Endothelial cell of umbilical vein (primary cell): ENCODE results near the gene GAP43. TPM values are rescaled to one million over a fixed set of nuclear protein-coding genes. Genes with fewer than 3 reads are reported as not detected.

Experiments
- BruUV-seq: library from RNA; stranded (reverse); fragments of 400-500 nt; replicated peaks from 2 replicates; lab custom pipeline; 2021; lab: Mats Ljungman, UMichigan
- CTCF ChIA-PET: fragments of 300-600, 350-600 bp; sonication (Branson Sonifier 250); formaldehyde crosslinking; loops from one replicate; lab custom pipeline; 2021; ENCODE audit warnings: antibody characterized with exemption, inconsistent platforms; lab: Charles Lee
- POLR2A ChIA-PET: fragments of 300-600, 350-600 bp; sonication (Branson Sonifier 250); formaldehyde crosslinking; loops from one replicate; lab custom pipeline; 2021; ENCODE audit warnings: antibody characterized with exemption, inconsistent platforms; lab: Charles Lee
- DNase-seq: peaks from one replicate; pipeline ENCODE4 v3.0.0-alpha.2; 2011; ENCODE audit warnings: low read depth, low spot score
- FAIRE-seq: peaks from 2 replicates; lab custom pipeline; 2011; peaks lifted over from hg19 to GRCh38; lab: Jason Lieb, UNC
- H2AFZ ChIP-seq: 2 replicates; pipeline ENCODE4 v1.6.0; 2012; ENCODE audit warnings: low read depth, low read length, control low read depth, inconsistent platforms
- H3K27ac ChIP-seq: 2 replicates; pipeline ENCODE4 v1.5.1; 2011; ENCODE audit warnings: low read depth, mild to moderate bottlenecking, control low read depth, low read length, moderate library complexity; ENCODE audit not compliant: insufficient read depth
- H3K27me3 ChIP-seq, 2 experiments: 2 replicates each; pipeline versions ENCODE4 v1.6.0 to v1.6.1; 2011; ENCODE audit warnings: low read length in 2 of 2, mixed read lengths in 1 of 2; ENCODE audit not compliant: control insufficient read depth in 2 of 2, insufficient read depth in 2 of 2
- H3K36me3 ChIP-seq, 2 experiments: 2 replicates in 1 of 2; 3 replicates in 1 of 2; pipeline ENCODE4 v1.5.1; 2011; ENCODE audit warnings: low read length in 2 of 2, mild to moderate bottlenecking in 1 of 2, moderate library complexity in 1 of 2; ENCODE audit not compliant: control insufficient read depth in 2 of 2, insufficient read depth in 2 of 2; ENCODE audit errors: extremely low read depth in 1 of 2
- H3K4me1 ChIP-seq: 3 replicates; pipeline ENCODE4 v1.5.1; 2011; ENCODE audit warnings: mild to moderate bottlenecking, low read length; ENCODE audit not compliant: control insufficient read depth, insufficient read depth; ENCODE audit errors: extremely low read depth
- H3K4me2 ChIP-seq: 2 replicates; pipeline ENCODE4 v1.6.1; 2011; ENCODE audit warnings: low read length, control low read depth, mixed read lengths; ENCODE audit not compliant: insufficient read depth
- H3K4me3 ChIP-seq, 3 experiments: fragments of 200-600 bp in 1 of 3; sonication (generic), shearing (Covaris generic) in 1 of 3; replicated peaks in 1 of 3; 2 replicates each; pipeline ENCODE4 v1.5.1; 2011 to 2016; ENCODE audit warnings: control low read depth in 3 of 3, low read length in 3 of 3, mild to moderate bottlenecking in 2 of 3, inconsistent platforms in 1 of 3, low read depth in 1 of 3, moderate library complexity in 1 of 3; ENCODE audit not compliant: insufficient read depth in 1 of 3
- H3K79me2 ChIP-seq: 2 replicates; pipeline ENCODE4 v1.6.0; 2012; ENCODE audit warnings: low read length, inconsistent platforms; ENCODE audit not compliant: control insufficient read depth, insufficient read depth
- H3K9ac ChIP-seq: replicated peaks from 2 replicates; pipeline ENCODE3; 2011; ENCODE audit warnings: low read length, control low read depth; ENCODE audit not compliant: insufficient read depth; ENCODE audit errors: extremely low read depth
- H3K9me1 ChIP-seq: replicated peaks from 3 replicates; pipeline ENCODE4 v1.6.0; 2011; ENCODE audit warnings: mild to moderate bottlenecking, low read length; ENCODE audit not compliant: control insufficient read depth, insufficient read depth; ENCODE audit errors: extremely low read depth
- H3K9me3 ChIP-seq: replicated peaks from 2 replicates; pipeline ENCODE4 v1.5.1; 2012; ENCODE audit warnings: low read length, inconsistent platforms; ENCODE audit not compliant: control insufficient read depth, insufficient read depth
- H4K20me1 ChIP-seq: replicated peaks from 2 replicates; pipeline ENCODE3; 2011; ENCODE audit warnings: mild to moderate bottlenecking, low read length; ENCODE audit not compliant: control insufficient read depth, insufficient read depth; ENCODE audit errors: extremely low read depth
- EZH2 ChIP-seq: IDR thresholded peaks from 2 replicates; pipeline ENCODE4 v1.6.1; 2012; ENCODE audit warnings: borderline replicate concordance, low read depth, mild to moderate bottlenecking, moderate library complexity, low read length, inconsistent platforms; ENCODE audit not compliant: severe bottlenecking
- FOS ChIP-seq: IDR thresholded peaks from 2 replicates; pipeline ENCODE4 v1.6.1; 2011; ENCODE audit warnings: mild to moderate bottlenecking, low read length, moderate library complexity, borderline replicate concordance; ENCODE audit not compliant: insufficient read depth
- GATA2 ChIP-seq: IDR thresholded peaks from 2 replicates; pipeline ENCODE4 v1.7.0; 2011; ENCODE audit warnings: low read depth, mild to moderate bottlenecking, moderate library complexity, mixed read lengths, low read length; ENCODE audit not compliant: insufficient read length, insufficient read depth
- JUN ChIP-seq: IDR thresholded peaks from 2 replicates; pipeline ENCODE4 v1.6.1; 2011; ENCODE audit warnings: borderline replicate concordance, low read depth; ENCODE audit not compliant: insufficient read length, insufficient read depth
- MYC ChIP-seq: IDR thresholded peaks from one replicate; pipeline ENCODE4 v1.6.1; 2011; ENCODE audit warnings: mild to moderate bottlenecking, low read depth, low read length
- POLR2A ChIP-seq: IDR thresholded peaks from 2 replicates; pipeline ENCODE4 v1.6.1; 2012; ENCODE audit warnings: low read depth, mild to moderate bottlenecking, control low read depth, low read length
- POLR2AphosphoS5 ChIP-seq: IDR thresholded peaks from 2 replicates; pipeline ENCODE4 v1.6.1; 2012; ENCODE audit warnings: low read depth, mild to moderate bottlenecking, control low read depth, low read length, moderate library complexity; ENCODE audit not compliant: insufficient read depth
- dilution Hi-C: fragments of 300-500 bp; cut with MboI; formaldehyde crosslinking; loops from one replicate; pipeline ENCODE4 v1.15.0; 2019; ENCODE audit warnings: low sequenced_read_pairs; ENCODE audit not compliant: extremely low pct_ligation_motif_present
- intact Hi-C: fragments of 100-400 bp; cut with micrococcal nuclease; formaldehyde crosslinking; loops from one replicate; pipeline ENCODE4 v1.10.0; 2022
- polyA plus RNA-seq, 4 experiments: library from polyadenylated mRNA; depleted of rRNA in 3 of 4; stranded (reverse) in 3 of 4; unstranded in 1 of 4; fragments of >200 nt; gene quantifications; 2 replicates each; pipeline versions ENCODE4 v1.2.1 to v1.2.3, GENCODE V29; 2011 to 2012; ENCODE audit warnings: missing spikeins in 1 of 4
- total RNA-seq: library from RNA; stranded (reverse); gene quantifications from 2 replicates; pipeline ENCODE4 v1.2.3, GENCODE V29; 2021
- TF ChIP-seq, protein P1 (sequence below), 2 donors: IDR thresholded peaks; 1 replicate in 1 of 2; 2 replicates in 1 of 2; pipeline ENCODE4 v1.5.1; 2011; ENCODE audit warnings: low read length in 2 of 2, mild to moderate bottlenecking in 2 of 2, moderate library complexity in 2 of 2, control low read depth in 1 of 2, inconsistent platforms in 1 of 2, low read depth in 1 of 2; ENCODE audit not compliant: insufficient read depth in 1 of 2; ENCODE audit errors: extremely low read depth in 1 of 2
- TF ChIP-seq, protein P2 (sequence below): IDR thresholded peaks from 2 replicates; pipeline ENCODE4 v1.6.1; 2011; ENCODE audit not compliant: insufficient read depth, insufficient read length

Gene GAP43
- total and polyA plus RNA-seq, 2 donors (not counting 3 experiments of a cell fraction or from before 2014, with no cell fraction given): 0.06 TPM; not detected in 1

DNA sequence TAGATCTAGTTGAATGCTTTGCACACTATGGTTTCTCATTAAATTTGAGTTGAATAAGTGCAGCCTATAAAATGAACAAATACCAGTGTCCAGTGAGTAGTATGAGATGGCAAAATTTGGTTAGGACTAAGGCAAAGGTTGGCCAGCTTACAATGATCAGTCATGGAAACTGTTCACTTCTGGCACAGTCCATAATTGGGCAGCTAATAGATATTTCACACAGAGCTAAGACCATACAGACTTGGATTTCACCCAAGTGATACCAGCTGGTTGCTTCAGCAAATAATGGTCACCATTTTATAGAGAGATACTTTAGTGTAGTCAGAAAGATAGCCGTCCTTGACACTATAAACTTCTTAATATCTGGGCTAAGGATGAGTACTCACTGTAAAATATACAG lies 15.7 kb downstream of the GAP43 start:
- no peaks in the 10 kb centered on the region for H3K27me3 ChIP-seq
- BruUV-seq: no TSS peak
- no peaks in the 10 kb centered on the region for H4K20me1 ChIP-seq
- H3K9me1 ChIP-seq: no peaks in the 10 kb centered on the region
- H3K79me2 ChIP-seq: no peaks in the 10 kb centered on the region
- no peaks in the 10 kb centered on the region for H3K36me3 ChIP-seq
- no peak overlapping the region for H2AFZ ChIP-seq
- no peak for FAIRE-seq
- no peak for TF ChIP-seq MYC
- TF ChIP-seq POLR2AphosphoS5: no peak
- TF ChIP-seq GATA2: no peak
- no peak for TF ChIP-seq FOS
- H3K4me1 ChIP-seq: no peaks in the 10 kb centered on the region
- dilution Hi-C loops: no loop called here
- H3K4me2 ChIP-seq: no peak overlapping the region
- no peak overlapping the region for H3K9ac ChIP-seq
- no peak overlapping the region for H3K27ac ChIP-seq
- ChIA-PET CTCF (interaction anchor here (1.1 kb wide), 1 partner anchor 23 kb away, joined by 3 read pairs; no protein-coding TSS in a partner anchor), POLR2A (no interaction called here)
- intact Hi-C loops: no loop called here
- DNase-seq: no peak
- no peak overlapping the region for H3K4me3 ChIP-seq
- H3K9me3 ChIP-seq: no peaks in the 10 kb centered on the region

GRCh38 chr3:115644391-115644790 lies 21.1 kb downstream of the GAP43 start:
- DNase-seq (no peak), FAIRE-seq (no peak)
- Histone ChIP-seq H3K27me3 (peaks cover 0 to 3% of the 10 kb centered on the region in 2 experiments), H3K4me2 (no peak overlapping the region), H4K20me1 (no peaks in the 10 kb centered on the region), H3K79me2 (no peaks in the 10 kb centered on the region), H3K9me3 (no peaks in the 10 kb centered on the region), H3K4me3 (no peak overlapping the region), H2AFZ (no peak overlapping the region), H3K27ac (no peak overlapping the region), H3K9me1 (no peaks in the 10 kb centered on the region), H3K36me3 (no peaks in the 10 kb centered on the region), H3K4me1 (no peaks in the 10 kb centered on the region), H3K9ac (no peak overlapping the region)
- intact Hi-C loops (no loop called here), dilution Hi-C loops (no loop called here)
- CTCF ChIA-PET: no interaction called here
- POLR2A ChIA-PET: no interaction called here
- TF ChIP-seq JUN (no peak), GATA2 (no peak), FOS (no peak), EZH2 (no peak), POLR2A (no peak), POLR2AphosphoS5 (no peak), MYC (no peak)
- TF ChIP-seq, protein P1, sequence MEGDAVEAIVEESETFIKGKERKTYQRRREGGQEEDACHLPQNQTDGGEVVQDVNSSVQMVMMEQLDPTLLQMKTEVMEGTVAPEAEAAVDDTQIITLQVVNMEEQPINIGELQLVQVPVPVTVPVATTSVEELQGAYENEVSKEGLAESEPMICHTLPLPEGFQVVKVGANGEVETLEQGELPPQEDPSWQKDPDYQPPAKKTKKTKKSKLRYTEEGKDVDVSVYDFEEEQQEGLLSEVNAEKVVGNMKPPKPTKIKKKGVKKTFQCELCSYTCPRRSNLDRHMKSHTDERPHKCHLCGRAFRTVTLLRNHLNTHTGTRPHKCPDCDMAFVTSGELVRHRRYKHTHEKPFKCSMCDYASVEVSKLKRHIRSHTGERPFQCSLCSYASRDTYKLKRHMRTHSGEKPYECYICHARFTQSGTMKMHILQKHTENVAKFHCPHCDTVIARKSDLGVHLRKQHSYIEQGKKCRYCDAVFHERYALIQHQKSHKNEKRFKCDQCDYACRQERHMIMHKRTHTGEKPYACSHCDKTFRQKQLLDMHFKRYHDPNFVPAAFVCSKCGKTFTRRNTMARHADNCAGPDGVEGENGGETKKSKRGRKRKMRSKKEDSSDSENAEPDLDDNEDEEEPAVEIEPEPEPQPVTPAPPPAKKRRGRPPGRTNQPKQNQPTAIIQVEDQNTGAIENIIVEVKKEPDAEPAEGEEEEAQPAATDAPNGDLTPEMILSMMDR (IDR thresholded peaks at IDR 0.05; ENCODE audit: extremely low read depth in 1 of 2, insufficient read depth in 1 of 2, low read depth in 1 of 2, low read length in 2 of 2): no peak
- TF ChIP-seq, protein P2, sequence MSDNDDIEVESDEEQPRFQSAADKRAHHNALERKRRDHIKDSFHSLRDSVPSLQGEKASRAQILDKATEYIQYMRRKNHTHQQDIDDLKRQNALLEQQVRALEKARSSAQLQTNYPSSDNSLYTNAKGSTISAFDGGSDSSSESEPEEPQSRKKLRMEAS: no peak
- no TSS peak for BruUV-seq
